ENCODE data around the gene MAP4K4. TPM values are rescaled to one million over a fixed set of nuclear protein-coding genes. Genes with fewer than 3 reads are reported as not detected.

Gene MAP4K4
- total RNA-seq, 4 donors from 2014 or later: 29.6 to 56.6 (median 38.2) TPM

GRCh38 chr2:101682311-101682710, 15.2 kb upstream of the MAP4K4 start:
- Histone ChIP-seq H3K27me3 (no peaks in the 10 kb centered on the region), H3K4me3 (no peak overlapping the region), H3K4me1 (no peaks in the 10 kb centered on the region), H3K27ac (no peak overlapping the region), H3K9me3 (no peaks in the 10 kb centered on the region), H3K36me3 (no peaks in the 10 kb centered on the region)
- WGBS: 72% methylated on average over 4 of the region's 4 CpGs
- TF ChIP-seq POLR2A (IDR thresholded peaks at IDR 0.05): no peak
- no peak for DNase-seq (ENCODE audit: low spot score in 2 of 2)

DNA sequence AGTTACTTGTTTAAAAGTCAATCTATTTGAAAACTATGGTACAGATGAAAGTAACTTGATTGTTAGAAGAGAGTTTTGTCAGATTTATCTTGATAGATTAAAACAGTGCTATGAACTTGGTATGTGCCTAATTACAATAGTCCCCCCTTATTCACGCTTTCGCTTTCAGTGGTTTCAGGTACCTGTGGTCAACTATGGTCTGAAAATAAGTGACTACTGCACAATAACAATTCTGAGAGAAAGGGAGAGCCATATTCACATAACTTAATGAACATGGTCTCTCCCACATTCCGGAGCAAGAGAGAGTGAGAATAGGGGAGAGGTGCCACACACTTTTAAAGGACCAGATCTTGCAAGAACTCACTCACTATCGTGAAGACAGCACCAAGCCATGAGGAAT, 13.2 kb upstream of the MAP4K4 start:
- no peak for TF ChIP-seq POLR2A (IDR thresholded peaks at IDR 0.05)
- TF ChIP-seq POLR2AphosphoS5 (IDR thresholded peaks at IDR 0.05): no peak
- TF ChIP-seq EP300 (IDR thresholded peaks at IDR 0.05): no peak
- TF ChIP-seq CTCF (IDR thresholded peaks at IDR 0.05): no peak
- no peak overlapping the region for H3K27ac ChIP-seq
- no peaks in the 10 kb centered on the region for H3K4me1 ChIP-seq
- no peaks in the 10 kb centered on the region for H3K27me3 ChIP-seq
- DNase-seq (ENCODE audit: low spot score in 2 of 2): no peak
- H3K9me3 ChIP-seq: no peaks in the 10 kb centered on the region
- WGBS: 67% methylated on average over 4 of the region's 4 CpGs
- H3K4me3 ChIP-seq: no peak overlapping the region
- no peaks in the 10 kb centered on the region for H3K36me3 ChIP-seq

- WGBS: 97% methylated on average over 5 of the region's 5 CpGs
- Histone ChIP-seq H3K36me3 (no peaks in the 10 kb centered on the region), H3K27ac (no peak overlapping the region), H3K4me3 (no peak overlapping the region), H3K27me3 (no peaks in the 10 kb centered on the region), H3K4me1 (no peaks in the 10 kb centered on the region), H3K9me3 (no peaks in the 10 kb centered on the region)
- no peak for DNase-seq (ENCODE audit: low spot score in 2 of 2)
- TF ChIP-seq CTCF (IDR thresholded peaks at IDR 0.05) (no peak), POLR2AphosphoS5 (IDR thresholded peaks at IDR 0.05) (no peak), EP300 (IDR thresholded peaks at IDR 0.05) (no peak), POLR2A (IDR thresholded peaks at IDR 0.05) (no peak)
Observed at GRCh38 chr2:101688261-101688660, 9.2 kb upstream of the MAP4K4 start.

DNA sequence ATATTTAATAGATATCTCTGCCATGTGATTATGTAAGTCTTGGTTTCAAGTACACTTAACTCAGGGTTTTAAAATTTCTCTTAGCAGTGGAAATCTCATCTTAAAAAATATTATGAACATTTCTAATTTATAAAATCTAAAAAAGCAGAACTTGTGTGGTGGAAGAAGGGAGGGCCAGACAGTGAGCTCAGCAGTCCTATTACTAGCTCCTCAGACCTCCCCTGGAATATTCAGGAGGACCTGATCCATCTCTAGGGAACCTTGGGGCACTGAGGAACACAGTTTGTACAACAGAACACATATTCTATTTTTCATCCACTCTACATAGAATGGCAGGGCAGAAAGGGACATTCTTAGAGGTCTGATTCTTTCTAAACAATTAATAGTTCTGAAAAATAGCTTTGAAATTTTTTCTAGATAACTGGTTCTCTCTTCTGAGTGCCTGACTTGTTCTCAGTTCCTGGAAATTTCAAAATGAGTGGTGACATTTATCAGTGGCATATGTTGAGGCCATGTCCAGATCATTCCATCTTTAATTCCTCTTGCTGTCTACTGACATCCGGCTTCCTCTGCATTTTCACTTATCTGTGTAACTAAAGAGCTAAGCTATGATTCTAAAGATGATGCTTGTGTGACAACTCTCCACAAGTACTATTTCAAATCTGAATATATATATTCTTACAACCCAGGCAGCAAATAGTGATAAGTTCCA, 8.2 kb upstream of the MAP4K4 start:
- 74% methylated on average over 1 of the region's 1 CpG for WGBS
- H3K27me3 ChIP-seq: no peaks in the 10 kb centered on the region
- H3K4me1 ChIP-seq: no peaks in the 10 kb centered on the region
- TF ChIP-seq POLR2AphosphoS5 (IDR thresholded peaks at IDR 0.05) (no peak), POLR2A (IDR thresholded peaks at IDR 0.05) (no peak), EP300 (IDR thresholded peaks at IDR 0.05) (no peak), CTCF (IDR thresholded peaks at IDR 0.05) (no peak)
- no peak for DNase-seq (ENCODE audit: low spot score in 2 of 2)
- no peaks in the 10 kb centered on the region for H3K9me3 ChIP-seq
- H3K36me3 ChIP-seq: no peaks in the 10 kb centered on the region
- H3K4me3 ChIP-seq: no peak overlapping the region
- H3K27ac ChIP-seq: no peak overlapping the region

GRCh38 chr2:101690547-101691152, 6.9 kb upstream of the MAP4K4 start:
- WGBS: 96% methylated on average over 2 of the region's 2 CpGs
- no peak for TF ChIP-seq EP300 (IDR thresholded peaks at IDR 0.05)
- no peak for TF ChIP-seq CTCF (IDR thresholded peaks at IDR 0.05)
- TF ChIP-seq POLR2AphosphoS5 (IDR thresholded peaks at IDR 0.05): no peak
- TF ChIP-seq POLR2A (IDR thresholded peaks at IDR 0.05): no peak
- Histone ChIP-seq H3K4me1 (no peaks in the 10 kb centered on the region), H3K9me3 (no peaks in the 10 kb centered on the region), H3K27me3 (no peaks in the 10 kb centered on the region), H3K4me3 (no peak overlapping the region), H3K36me3 (no peaks in the 10 kb centered on the region), H3K27ac (no peak overlapping the region)
- DNase-seq (ENCODE audit: low spot score in 2 of 2): no peak

Data from suprapubic skin (tissue), 4 donors.